Activated CD4-positive, alpha-beta T cell treated with anti-CD3 and anti-CD28 coated beads, Interleukin-2, amount 50 U/mL, for 16 hours (primary cell): ENCODE data around the gene RPGRIP1.
"Not testable (repeated sequence)": the region's sequence is repeated elsewhere in the genome, so short reads cannot be mapped to it uniquely, and the experiment has no call there.

Source experiments
- DNase-seq: peaks from one replicate; pipeline ENCODE4 v3.0.0-alpha.2; 2020

The RPGRIP1 gene

GRCh38 chr14:21258889-21259787 is 20.7 kb upstream of the RPGRIP1 start:
- no peak for DNase-seq

- DNase-seq: no peak
Measured at GRCh38 chr14:21261824-21262223, 18.1 kb upstream of the RPGRIP1 start.

- no peak for DNase-seq
Measured at GRCh38 chr14:21262410-21262809, 17.5 kb upstream of the RPGRIP1 start.

GRCh38 chr14:21263284-21264024 is 16.4 kb upstream of the RPGRIP1 start:
- DNase-seq: peak; percentile 50

GRCh38 chr14:21264025-21264801 is 15.7 kb upstream of the RPGRIP1 start:
- DNase-seq: peak; percentile 87

- no peak for DNase-seq
Measured at GRCh38 chr14:21267431-21267845, 12.4 kb upstream of the RPGRIP1 start.

GRCh38 chr14:21267886-21268616 is 11.8 kb upstream of the RPGRIP1 start:
- no peak for DNase-seq

GRCh38 chr14:21268617-21269251 is 11.1 kb upstream of the RPGRIP1 start:
- DNase-seq: peak; percentile 65

- peak; percentile 100 for DNase-seq
Measured at GRCh38 chr14:21269252-21270046, 10.4 kb upstream of the RPGRIP1 start, which contains the start of gene HNRNPC. TSS of gene HNRNPC (minus strand) at chr14:21269442. CDS start at chr14:21234193, 35,249 bp downstream.

- not testable (repeated sequence) for DNase-seq
Measured at GRCh38 chr14:21272661-21273060, 7.2 kb upstream of the RPGRIP1 start.

- DNase-seq: no peak
Measured at GRCh38 chr14:21275261-21275858, 4.5 kb upstream of the RPGRIP1 start.

- no peak for DNase-seq
Measured at GRCh38 chr14:21278632-21279031, 1.3 kb upstream of the RPGRIP1 start.

GRCh38 chr14:21281917-21282316 is 2.0 kb downstream of the RPGRIP1 start:
- not testable (repeated sequence) for DNase-seq

- not testable (repeated sequence) for DNase-seq
Measured at GRCh38 chr14:21286516-21286915, 6.6 kb downstream of the RPGRIP1 start.

- no peak for DNase-seq
Measured at GRCh38 chr14:21287168-21287567, 7.3 kb downstream of the RPGRIP1 start.

GRCh38 chr14:21294026-21294425 is 14.1 kb downstream of the RPGRIP1 start:
- DNase-seq: not testable (repeated sequence)

- no peak for DNase-seq
Measured at GRCh38 chr14:21298358-21298757, 18.5 kb downstream of the RPGRIP1 start.

- DNase-seq: no peak
Measured at GRCh38 chr14:21299562-21300130, 19.8 kb downstream of the RPGRIP1 start.

GRCh38 chr14:21300892-21301291 is 21.0 kb downstream of the RPGRIP1 start:
- peak; percentile 14 for DNase-seq
